HepG2 (cell line): ENCODE results near the gene DHRS1. TPM values are rescaled to one million over a fixed set of nuclear protein-coding genes. Genes with fewer than 3 reads are reported as not detected.

Source experiments
- AGO2 ChIP-seq: fragments of 200-400 bp; formaldehyde crosslinking; optimal IDR thresholded peaks from 2 replicates; pipeline ENCODE3; 2017; ENCODE audit warnings: mild to moderate bottlenecking, low read depth, low read length, moderate library complexity
- GTF2F1 ChIP-seq: fragments of 150-350 bp; IDR thresholded peaks from 2 replicates; pipeline ENCODE4 v1.6.1; 2014; ENCODE audit warnings: low read length
- IKZF1 ChIP-seq: fragments of 450-650 bp; IDR thresholded peaks from 2 replicates; pipeline ENCODE4 v1.7.1; 2016
- JUNB ChIP-seq: sonication (generic); formaldehyde crosslinking; IDR thresholded peaks from 2 replicates; pipeline ENCODE4 v1.8.0; 2022; ENCODE audit warnings: missing genetic modification reagents, mild to moderate bottlenecking, borderline replicate concordance
- SKI ChIP-seq: fragments of 450-650 bp; IDR thresholded peaks from one replicate; pipeline ENCODE4 v1.6.1; 2018; ENCODE audit warnings: mild to moderate bottlenecking; ENCODE audit not compliant: partially characterized antibody
- ZNF652 ChIP-seq: IDR thresholded peaks from 2 replicates; pipeline ENCODE4 v1.6.1; 2016; ENCODE audit warnings: low read depth, borderline replicate concordance
- polyA plus RNA-seq, 8 experiments: library from polyadenylated mRNA; depleted of rRNA in 3 of 8; stranded (reverse) in 7 of 8; unstranded in 1 of 8; fragments of >200 nt; fragmentation: Illumina TruSeq in 4 of 8; extraction: Trizol in 4 of 8; gene quantifications; 2 replicates each; pipeline versions ENCODE4 v1.2.1 to v1.2.3, GENCODE V29; 2011 to 2016; ENCODE audit warnings: low read depth in 4 of 8, missing spikeins in 1 of 8, mixed read lengths in 1 of 8; ENCODE audit not compliant: insufficient read depth in 1 of 8
- total RNA-seq, 5 experiments: library from RNA; depleted of rRNA; stranded (reverse); fragments of >200 nt; fragmentation: Illumina TruSeq; extraction: Trizol; gene quantifications; 2 replicates each; pipeline ENCODE4 v1.2.3, GENCODE V29; 2016; ENCODE audit warnings: low read depth in 1 of 5
- TF ChIP-seq, protein P1 (sequence below): IDR thresholded peaks from 2 replicates; pipeline ENCODE4 v1.6.1; 2016; ENCODE audit warnings: mild to moderate bottlenecking
- TF ChIP-seq, protein P2 (sequence below): sonication (generic); formaldehyde crosslinking; IDR thresholded peaks from 2 replicates; pipeline ENCODE4 v1.4.0; 2020; ENCODE audit warnings: mild to moderate bottlenecking, missing genetic modification reagents, borderline replicate concordance
- TF ChIP-seq, protein P3 (sequence below): sonication (generic); formaldehyde crosslinking; IDR thresholded peaks from 2 replicates; pipeline ENCODE4 v1.4.0; 2020; ENCODE audit warnings: low read depth, missing genetic modification reagents
- TF ChIP-seq, protein P4 (sequence below): sonication (generic); formaldehyde crosslinking; IDR thresholded peaks from 2 replicates; pipeline ENCODE4 v1.4.0; 2020; ENCODE audit warnings: missing genetic modification reagents
- TF ChIP-seq, protein P5 (sequence below): sonication (generic); formaldehyde crosslinking; IDR thresholded peaks from 2 replicates; pipeline ENCODE4 v1.5.0; 2020; ENCODE audit warnings: mild to moderate bottlenecking, missing genetic modification reagents, borderline replicate concordance

The DHRS1 gene
- total and polyA plus RNA-seq, 2 of the 13 experiments (the other 11 are each of a cell fraction or from before 2014, with no cell fraction given), result 49.8 to 60.8 TPM

DNA sequence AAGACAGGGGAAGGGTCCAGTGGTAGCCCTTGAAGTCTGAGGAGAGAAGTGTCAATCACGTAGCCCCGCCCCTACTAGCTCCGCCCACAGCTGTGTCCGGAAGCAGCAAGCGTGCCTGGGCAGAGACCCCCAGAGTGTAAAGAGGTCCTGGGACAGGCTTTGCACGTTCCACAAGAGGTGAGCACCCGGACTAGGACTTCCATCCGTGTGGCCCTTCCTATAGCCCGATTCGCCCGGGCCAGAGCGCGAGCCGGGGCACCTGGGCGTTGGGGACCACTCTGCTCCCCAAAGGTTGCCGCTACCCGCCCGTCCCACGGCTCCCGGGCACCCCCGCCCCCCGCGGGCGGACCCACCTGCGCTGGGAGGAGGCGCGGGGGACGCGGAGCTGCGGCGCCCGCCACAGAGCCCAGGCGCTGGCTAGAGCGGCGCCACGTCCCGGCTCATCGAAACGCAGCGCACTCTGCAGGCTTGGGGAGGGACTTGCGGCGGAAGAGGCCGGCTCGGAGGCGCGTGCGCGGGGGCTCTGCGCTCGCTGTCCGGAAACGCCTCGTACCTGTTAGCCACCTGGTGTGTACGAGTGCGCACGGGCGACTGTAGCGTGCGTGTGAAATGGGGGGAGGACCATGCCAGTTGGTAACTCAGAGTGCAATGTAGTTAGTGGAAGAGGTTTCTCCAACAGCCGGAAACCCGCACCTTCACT, 28.3 kb downstream of the DHRS1 start, which contains the start of gene RABGGTA (continued):
- TF ChIP-seq, protein P1, sequence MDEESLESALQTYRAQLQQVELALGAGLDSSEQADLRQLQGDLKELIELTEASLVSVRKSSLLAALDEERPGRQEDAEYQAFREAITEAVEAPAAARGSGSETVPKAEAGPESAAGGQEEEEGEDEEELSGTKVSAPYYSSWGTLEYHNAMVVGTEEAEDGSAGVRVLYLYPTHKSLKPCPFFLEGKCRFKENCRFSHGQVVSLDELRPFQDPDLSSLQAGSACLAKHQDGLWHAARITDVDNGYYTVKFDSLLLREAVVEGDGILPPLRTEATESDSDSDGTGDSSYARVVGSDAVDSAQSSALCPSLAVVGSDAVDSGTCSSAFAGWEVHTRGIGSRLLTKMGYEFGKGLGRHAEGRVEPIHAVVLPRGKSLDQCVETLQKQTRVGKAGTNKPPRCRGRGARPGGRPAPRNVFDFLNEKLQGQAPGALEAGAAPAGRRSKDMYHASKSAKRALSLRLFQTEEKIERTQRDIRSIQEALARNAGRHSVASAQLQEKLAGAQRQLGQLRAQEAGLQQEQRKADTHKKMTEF (CRISPR knock-in tag), result peak; percentile 100
- TF ChIP-seq JUNB (CRISPR knock-in tag) (peak; percentile 91), AGO2 (peak; percentile 98), ZNF652 (CRISPR knock-in tag) (no peak; the same call in none of the 2 replicates), IKZF1 (no peak), GTF2F1 (no peak), SKI (peak; percentile 88)
- TF ChIP-seq, protein P2, sequence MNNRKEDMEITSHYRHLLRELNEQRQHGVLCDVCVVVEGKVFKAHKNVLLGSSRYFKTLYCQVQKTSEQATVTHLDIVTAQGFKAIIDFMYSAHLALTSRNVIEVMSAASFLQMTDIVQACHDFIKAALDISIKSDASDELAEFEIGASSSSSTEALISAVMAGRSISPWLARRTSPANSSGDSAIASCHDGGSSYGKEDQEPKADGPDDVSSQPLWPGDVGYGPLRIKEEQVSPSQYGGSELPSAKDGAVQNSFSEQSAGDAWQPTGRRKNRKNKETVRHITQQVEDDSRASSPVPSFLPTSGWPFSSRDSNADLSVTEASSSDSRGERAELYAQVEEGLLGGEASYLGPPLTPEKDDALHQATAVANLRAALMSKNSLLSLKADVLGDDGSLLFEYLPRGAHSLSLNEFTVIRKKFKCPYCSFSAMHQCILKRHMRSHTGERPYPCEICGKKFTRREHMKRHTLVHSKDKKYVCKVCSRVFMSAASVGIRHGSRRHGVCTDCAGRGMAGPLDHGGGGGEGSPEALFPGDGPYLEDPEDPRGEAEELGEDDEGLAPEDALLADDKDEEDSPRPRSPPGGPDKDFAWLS (CRISPR knock-in tag), result peak; percentile 98; the same call in 1 of the 2 replicates
- TF ChIP-seq, protein P3, sequence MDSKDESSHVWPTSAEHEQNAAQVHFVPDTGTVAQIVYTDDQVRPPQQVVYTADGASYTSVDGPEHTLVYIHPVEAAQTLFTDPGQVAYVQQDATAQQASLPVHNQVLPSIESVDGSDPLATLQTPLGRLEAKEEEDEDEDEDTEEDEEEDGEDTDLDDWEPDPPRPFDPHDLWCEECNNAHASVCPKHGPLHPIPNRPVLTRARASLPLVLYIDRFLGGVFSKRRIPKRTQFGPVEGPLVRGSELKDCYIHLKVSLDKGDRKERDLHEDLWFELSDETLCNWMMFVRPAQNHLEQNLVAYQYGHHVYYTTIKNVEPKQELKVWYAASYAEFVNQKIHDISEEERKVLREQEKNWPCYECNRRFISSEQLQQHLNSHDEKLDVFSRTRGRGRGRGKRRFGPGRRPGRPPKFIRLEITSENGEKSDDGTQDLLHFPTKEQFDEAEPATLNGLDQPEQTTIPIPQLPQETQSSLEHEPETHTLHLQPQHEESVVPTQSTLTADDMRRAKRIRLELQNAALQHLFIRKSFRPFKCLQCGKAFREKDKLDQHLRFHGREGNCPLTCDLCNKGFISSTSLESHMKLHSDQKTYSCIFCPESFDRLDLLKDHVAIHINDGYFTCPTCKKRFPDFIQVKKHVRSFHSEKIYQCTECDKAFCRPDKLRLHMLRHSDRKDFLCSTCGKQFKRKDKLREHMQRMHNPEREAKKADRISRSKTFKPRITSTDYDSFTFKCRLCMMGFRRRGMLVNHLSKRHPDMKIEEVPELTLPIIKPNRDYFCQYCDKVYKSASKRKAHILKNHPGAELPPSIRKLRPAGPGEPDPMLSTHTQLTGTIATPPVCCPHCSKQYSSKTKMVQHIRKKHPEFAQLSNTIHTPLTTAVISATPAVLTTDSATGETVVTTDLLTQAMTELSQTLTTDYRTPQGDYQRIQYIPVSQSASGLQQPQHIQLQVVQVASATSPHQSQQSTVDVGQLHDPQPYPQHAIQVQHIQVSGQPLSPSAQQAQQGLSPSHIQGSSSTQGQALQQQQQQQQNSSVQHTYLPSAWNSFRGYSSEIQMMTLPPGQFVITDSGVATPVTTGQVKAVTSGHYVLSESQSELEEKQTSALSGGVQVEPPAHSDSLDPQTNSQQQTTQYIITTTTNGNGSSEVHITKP (CRISPR knock-in tag), result peak; percentile 93
- TF ChIP-seq, protein P4, sequence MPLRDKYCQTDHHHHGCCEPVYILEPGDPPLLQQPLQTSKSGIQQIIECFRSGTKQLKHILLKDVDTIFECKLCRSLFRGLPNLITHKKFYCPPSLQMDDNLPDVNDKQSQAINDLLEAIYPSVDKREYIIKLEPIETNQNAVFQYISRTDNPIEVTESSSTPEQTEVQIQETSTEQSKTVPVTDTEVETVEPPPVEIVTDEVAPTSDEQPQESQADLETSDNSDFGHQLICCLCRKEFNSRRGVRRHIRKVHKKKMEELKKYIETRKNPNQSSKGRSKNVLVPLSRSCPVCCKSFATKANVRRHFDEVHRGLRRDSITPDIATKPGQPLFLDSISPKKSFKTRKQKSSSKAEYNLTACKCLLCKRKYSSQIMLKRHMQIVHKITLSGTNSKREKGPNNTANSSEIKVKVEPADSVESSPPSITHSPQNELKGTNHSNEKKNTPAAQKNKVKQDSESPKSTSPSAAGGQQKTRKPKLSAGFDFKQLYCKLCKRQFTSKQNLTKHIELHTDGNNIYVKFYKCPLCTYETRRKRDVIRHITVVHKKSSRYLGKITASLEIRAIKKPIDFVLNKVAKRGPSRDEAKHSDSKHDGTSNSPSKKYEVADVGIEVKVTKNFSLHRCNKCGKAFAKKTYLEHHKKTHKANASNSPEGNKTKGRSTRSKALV (CRISPR knock-in tag), result peak; percentile 100
- TF ChIP-seq, protein P5, sequence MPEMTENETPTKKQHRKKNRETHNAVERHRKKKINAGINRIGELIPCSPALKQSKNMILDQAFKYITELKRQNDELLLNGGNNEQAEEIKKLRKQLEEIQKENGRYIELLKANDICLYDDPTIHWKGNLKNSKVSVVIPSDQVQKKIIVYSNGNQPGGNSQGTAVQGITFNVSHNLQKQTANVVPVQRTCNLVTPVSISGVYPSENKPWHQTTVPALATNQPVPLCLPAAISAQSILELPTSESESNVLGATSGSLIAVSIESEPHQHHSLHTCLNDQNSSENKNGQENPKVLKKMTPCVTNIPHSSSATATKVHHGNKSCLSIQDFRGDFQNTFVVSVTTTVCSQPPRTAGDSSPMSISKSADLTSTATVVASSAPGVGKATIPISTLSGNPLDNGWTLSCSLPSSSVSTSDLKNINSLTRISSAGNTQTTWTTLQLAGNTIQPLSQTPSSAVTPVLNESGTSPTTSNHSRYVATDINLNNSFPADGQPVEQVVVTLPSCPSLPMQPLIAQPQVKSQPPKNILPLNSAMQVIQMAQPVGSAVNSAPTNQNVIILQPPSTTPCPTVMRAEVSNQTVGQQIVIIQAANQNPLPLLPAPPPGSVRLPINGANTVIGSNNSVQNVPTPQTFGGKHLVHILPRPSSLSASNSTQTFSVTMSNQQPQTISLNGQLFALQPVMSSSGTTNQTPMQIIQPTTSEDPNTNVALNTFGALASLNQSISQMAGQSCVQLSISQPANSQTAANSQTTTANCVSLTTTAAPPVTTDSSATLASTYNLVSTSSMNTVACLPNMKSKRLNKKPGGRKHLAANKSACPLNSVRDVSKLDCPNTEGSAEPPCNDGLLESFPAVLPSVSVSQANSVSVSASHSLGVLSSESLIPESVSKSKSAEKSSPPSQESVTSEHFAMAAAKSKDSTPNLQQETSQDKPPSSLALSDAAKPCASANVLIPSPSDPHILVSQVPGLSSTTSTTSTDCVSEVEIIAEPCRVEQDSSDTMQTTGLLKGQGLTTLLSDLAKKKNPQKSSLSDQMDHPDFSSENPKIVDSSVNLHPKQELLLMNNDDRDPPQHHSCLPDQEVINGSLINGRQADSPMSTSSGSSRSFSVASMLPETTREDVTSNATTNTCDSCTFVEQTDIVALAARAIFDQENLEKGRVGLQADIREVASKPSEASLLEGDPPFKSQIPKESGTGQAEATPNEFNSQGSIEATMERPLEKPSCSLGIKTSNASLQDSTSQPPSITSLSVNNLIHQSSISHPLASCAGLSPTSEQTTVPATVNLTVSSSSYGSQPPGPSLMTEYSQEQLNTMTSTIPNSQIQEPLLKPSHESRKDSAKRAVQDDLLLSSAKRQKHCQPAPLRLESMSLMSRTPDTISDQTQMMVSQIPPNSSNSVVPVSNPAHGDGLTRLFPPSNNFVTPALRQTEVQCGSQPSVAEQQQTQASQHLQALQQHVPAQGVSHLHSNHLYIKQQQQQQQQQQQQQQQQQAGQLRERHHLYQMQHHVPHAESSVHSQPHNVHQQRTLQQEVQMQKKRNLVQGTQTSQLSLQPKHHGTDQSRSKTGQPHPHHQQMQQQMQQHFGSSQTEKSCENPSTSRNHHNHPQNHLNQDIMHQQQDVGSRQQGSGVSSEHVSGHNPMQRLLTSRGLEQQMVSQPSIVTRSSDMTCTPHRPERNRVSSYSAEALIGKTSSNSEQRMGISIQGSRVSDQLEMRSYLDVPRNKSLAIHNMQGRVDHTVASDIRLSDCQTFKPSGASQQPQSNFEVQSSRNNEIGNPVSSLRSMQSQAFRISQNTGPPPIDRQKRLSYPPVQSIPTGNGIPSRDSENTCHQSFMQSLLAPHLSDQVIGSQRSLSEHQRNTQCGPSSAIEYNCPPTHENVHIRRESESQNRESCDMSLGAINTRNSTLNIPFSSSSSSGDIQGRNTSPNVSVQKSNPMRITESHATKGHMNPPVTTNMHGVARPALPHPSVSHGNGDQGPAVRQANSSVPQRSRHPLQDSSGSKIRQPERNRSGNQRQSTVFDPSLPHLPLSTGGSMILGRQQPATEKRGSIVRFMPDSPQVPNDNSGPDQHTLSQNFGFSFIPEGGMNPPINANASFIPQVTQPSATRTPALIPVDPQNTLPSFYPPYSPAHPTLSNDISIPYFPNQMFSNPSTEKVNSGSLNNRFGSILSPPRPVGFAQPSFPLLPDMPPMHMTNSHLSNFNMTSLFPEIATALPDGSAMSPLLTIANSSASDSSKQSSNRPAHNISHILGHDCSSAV, result peak; percentile 99
